Activated CD8-positive, alpha-beta memory T cell treated with anti-CD3 and anti-CD28 coated beads for 1 hour (primary cell): ENCODE results near the gene IDI2.
"Not testable (repeated sequence)": the region's sequence is repeated elsewhere in the genome, so short reads cannot be mapped to it uniquely, and the experiment has no call there.

Experiments
- DNase-seq, 2 donors: peaks; one replicate each; pipeline ENCODE4 v3.0.0-alpha.2; 2020; ENCODE audit warnings: low read depth in 1 of 2; ENCODE audit errors: extremely low read depth in 1 of 2

IDI2 gene

GRCh38 chr10:1025683-1026082 is at the start of gene IDI2:
IDI2 (minus strand) TSS chr10:1025859; CDS start chr10:1024723, 1,136 bp downstream.
- no peak for DNase-seq

GRCh38 chr10:1074748-1075308 is 49.2 kb upstream of the IDI2 start:
- no peak for DNase-seq

- no peak for DNase-seq
Measured at GRCh38 chr10:1074052-1074747, 48.5 kb upstream of the IDI2 start.

- no peak for DNase-seq
Measured at GRCh38 chr10:1070919-1071318, 45.3 kb upstream of the IDI2 start.

GRCh38 chr10:1068380-1069361 is 43.0 kb upstream of the IDI2 start:
- no peak for DNase-seq

GRCh38 chr10:1066734-1067133 is 41.1 kb upstream of the IDI2 start:
- DNase-seq = not testable (repeated sequence)

GRCh38 chr10:1064964-1065247 is 39.2 kb upstream of the IDI2 start:
- no peak for DNase-seq

- DNase-seq = no peak
Measured at GRCh38 chr10:1063232-1063865, 37.7 kb upstream of the IDI2 start.

GRCh38 chr10:1061930-1062774 is 36.5 kb upstream of the IDI2 start:
- DNase-seq = no peak

GRCh38 chr10:1059902-1060301 is 34.2 kb upstream of the IDI2 start:
- DNase-seq = no peak

- DNase-seq = no peak
Measured at GRCh38 chr10:1058017-1058416, 32.4 kb upstream of the IDI2 start.

GRCh38 chr10:1057106-1057657 is 31.5 kb upstream of the IDI2 start:
- no peak for DNase-seq

- peak; percentile 55 to 87 for DNase-seq
Measured at GRCh38 chr10:1056326-1057105, 30.9 kb upstream of the IDI2 start, which contains the start of gene WDR37. WDR37 (plus strand) TSS chr10:1056385; CDS start chr10:1072156, 15,771 bp downstream.

- no peak for DNase-seq
Measured at GRCh38 chr10:1054684-1055083, 29.0 kb upstream of the IDI2 start.

- DNase-seq = no peak
Measured at GRCh38 chr10:1050554-1050953, 24.9 kb upstream of the IDI2 start.

GRCh38 chr10:1050145-1050544 is 24.5 kb upstream of the IDI2 start:
- DNase-seq = no peak

- DNase-seq = no peak
Measured at GRCh38 chr10:1049425-1049958, 23.8 kb upstream of the IDI2 start.

GRCh38 chr10:1048732-1049424 is 23.2 kb upstream of the IDI2 start, which contains the start of gene IDI1:
IDI1 (minus strand) TSS chr10:1049119; CDS start chr10:1049003, 116 bp downstream.
- DNase-seq = peak; percentile 93 to 94
